Activated T-helper 1 cell treated with anti-CD3 and anti-CD28 coated beads, Interleukin-12 subunit alpha, Interleukin-12 subunit beta, Interleukin-2, Interleukin-4 antibody, amounts not matched to agents 30 ng/mL and 10 ng/mL and 1 ng/mL, durations not matched to agents 14 hours and 24 hours and 36 hours (primary cell): Measurements from ENCODE around the gene WFDC12. TPM values are rescaled to one million over a fixed set of nuclear protein-coding genes. Genes with fewer than 3 reads are reported as not detected.

ENCODE experiments used
- DNase-seq: peaks from one replicate; pipeline ENCODE4 v3.0.0; 2021; ENCODE audit warnings: low spot score
- H3K27ac Mint-ChIP-seq: one replicate; pipeline ENCODE4 v1.8.0; 2021; ENCODE audit warnings: mild to moderate bottlenecking, mixed read lengths
- H3K27me3 Mint-ChIP-seq: one replicate; pipeline ENCODE4 v1.8.0; 2022; ENCODE audit warnings: mild to moderate bottlenecking, moderate library complexity, mixed read lengths; ENCODE audit not compliant: insufficient read depth
- H3K36me3 Mint-ChIP-seq: one replicate; pipeline ENCODE4 v1.8.0; 2021; ENCODE audit warnings: low read depth, mixed read lengths
- H3K4me1 Mint-ChIP-seq: one replicate; pipeline ENCODE4 v1.8.0; 2021; ENCODE audit warnings: low read depth, mixed read lengths
- H3K4me3 Mint-ChIP-seq: one replicate; pipeline ENCODE4 v1.8.0; 2021; ENCODE audit warnings: mild to moderate bottlenecking, moderate library complexity, mixed read lengths
- H3K9me3 Mint-ChIP-seq: one replicate; pipeline ENCODE4 v1.8.0; 2021; ENCODE audit warnings: mixed read lengths
- intact Hi-C: fragments of 100-400 bp; cut with micrococcal nuclease; formaldehyde crosslinking; loops from one replicate; pipeline ENCODE4 v1.15.1; 2024
- total RNA-seq: library from RNA; stranded (reverse); gene quantifications from 2 replicates; pipeline ENCODE4 v1.2.3, GENCODE V29; 2022

WFDC12 gene
- total RNA-seq, 1 donor from 2014 or later, result not detected

DNA sequence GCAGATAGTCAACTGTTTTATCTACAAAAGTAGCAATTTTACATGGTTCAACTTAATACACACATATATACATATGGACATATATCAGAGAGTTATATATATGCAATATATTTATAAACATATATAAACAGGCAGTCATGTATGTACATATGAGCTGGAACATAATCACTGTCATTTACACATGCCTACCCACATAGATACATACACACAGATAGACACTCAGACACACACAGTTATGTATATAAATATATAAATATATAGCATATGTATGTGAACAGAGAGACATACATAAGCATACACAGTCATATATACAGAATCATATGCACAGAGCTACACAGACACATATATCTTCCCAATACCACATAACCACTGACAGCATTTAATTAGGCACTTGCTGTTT is 11.5 kb downstream of the WFDC12 start:
- Mint-ChIP-seq H3K9me3 (no peaks in the 10 kb centered on the region), H3K36me3 (no peaks in the 10 kb centered on the region), H3K4me3 (no peak overlapping the region), H3K4me1 (no peaks in the 10 kb centered on the region), H3K27ac (no peak overlapping the region), H3K27me3 (peaks cover 9% of the 10 kb centered on the region)
- intact Hi-C loops, result no loop called here
- DNase-seq, result no peak

DNA sequence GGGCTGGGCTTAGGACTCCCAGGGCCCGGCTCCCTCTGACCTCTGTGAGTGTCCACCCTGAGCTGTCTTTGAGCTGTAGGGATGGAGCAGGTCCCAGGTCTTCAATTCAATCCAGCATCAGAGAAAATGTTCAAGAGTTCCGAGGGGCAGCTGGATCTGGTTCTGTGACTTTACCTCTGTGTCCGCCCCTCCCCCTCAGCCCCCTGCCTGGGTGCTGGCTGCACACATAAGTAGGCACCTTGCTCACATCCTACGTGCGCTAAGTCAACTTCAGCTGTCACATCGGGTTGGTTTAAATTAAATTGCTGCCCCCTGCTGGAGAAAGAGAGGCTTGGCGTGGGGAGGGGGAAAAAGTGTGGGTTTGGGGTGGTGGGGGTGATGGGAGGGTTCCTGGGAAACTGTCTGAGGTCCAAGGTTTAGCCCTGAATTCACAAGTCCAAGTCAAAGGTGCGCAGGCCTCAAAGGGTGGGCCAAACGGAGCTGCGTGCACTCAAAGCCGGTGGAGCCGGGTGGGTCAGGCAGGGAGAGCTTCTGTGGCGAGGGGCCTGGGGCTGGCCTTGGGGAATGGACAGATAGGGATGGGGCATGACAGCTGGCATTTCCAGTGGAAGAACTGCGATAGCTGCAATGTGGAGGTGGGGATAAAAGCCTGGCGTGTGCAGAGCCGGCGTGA is 12.3 kb downstream of the WFDC12 start:
- H3K9me3 Mint-ChIP-seq, result no peaks in the 10 kb centered on the region
- no peaks in the 10 kb centered on the region for H3K4me1 Mint-ChIP-seq
- no peak overlapping the region for H3K4me3 Mint-ChIP-seq
- DNase-seq, result no peak
- no peaks in the 10 kb centered on the region for H3K36me3 Mint-ChIP-seq
- H3K27ac Mint-ChIP-seq, result no peak overlapping the region
- intact Hi-C loops, result no loop called here
- peaks cover 4% of the 10 kb centered on the region for H3K27me3 Mint-ChIP-seq

DNA sequence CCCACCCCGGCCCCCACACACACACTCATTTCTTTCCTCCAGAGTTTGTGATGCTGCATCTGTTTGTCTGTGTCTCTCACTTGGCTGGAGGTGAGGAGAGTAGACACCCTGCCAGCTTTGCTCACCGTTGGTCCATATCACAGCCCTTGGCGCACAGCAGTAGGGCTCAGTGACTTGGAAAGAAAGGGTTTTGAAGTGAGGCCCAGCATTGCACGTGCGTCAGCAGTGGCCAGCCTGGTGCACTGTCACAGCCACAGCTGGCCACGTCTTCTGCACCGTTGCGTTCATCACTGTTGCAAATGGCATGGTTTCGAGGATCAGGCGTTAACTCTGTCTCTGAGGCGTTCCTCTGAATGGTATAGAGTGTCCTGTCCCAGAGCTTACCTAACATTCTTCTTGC is 13.0 kb downstream of the WFDC12 start:
- Mint-ChIP-seq H3K27me3 (peaks cover 6% of the 10 kb centered on the region), H3K4me3 (no peak overlapping the region), H3K9me3 (no peaks in the 10 kb centered on the region), H3K36me3 (no peaks in the 10 kb centered on the region), H3K4me1 (no peaks in the 10 kb centered on the region), H3K27ac (no peak overlapping the region)
- intact Hi-C loops, result no loop called here
- no peak for DNase-seq

DNA sequence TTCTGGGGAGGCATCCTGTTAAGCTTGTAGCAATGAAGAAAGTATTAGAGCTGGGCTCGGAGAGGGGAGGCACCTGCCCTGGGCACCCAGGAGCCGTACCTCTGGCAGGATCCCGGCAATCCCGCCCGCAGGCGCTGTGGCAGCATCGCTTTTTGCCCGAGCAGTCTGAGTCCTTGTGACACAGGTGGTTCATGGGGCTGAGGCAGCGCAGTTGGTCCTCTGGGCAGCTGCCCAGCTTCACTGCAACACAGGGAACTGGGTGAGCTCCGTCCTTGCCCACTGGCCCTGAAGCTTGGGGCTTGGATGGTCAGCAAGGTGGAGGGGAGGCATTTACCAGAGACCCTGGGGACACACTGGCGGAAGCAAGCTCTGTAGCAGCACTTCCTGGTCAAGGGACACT is 14.0 kb downstream of the WFDC12 start:
- Mint-ChIP-seq H3K4me3 (no peak overlapping the region), H3K4me1 (no peaks in the 10 kb centered on the region), H3K36me3 (no peaks in the 10 kb centered on the region), H3K9me3 (no peaks in the 10 kb centered on the region), H3K27me3 (peaks cover 8% of the 10 kb centered on the region), H3K27ac (no peak overlapping the region)
- DNase-seq, result no peak
- intact Hi-C loops, result no loop called here

DNA sequence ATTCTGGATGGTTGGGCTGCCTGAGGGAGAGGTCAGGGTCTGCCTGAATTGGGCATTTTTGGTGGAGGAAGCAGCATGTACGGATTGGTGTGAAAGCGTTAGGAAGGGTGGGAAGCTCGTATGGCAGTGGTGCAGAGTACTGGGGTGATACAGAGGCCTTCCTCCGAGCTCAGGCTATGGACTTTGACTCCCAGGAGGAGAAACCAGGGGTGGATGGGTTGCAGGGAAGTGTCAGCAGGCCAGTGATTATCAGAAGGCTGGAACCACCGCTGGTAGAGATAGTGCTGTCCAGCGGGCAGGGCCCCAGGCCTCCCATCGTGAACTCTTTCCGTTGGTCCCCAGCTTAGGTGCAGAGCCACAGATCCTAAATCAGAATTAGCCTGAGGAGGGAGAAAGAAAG is 14.6 kb downstream of the WFDC12 start:
- intact Hi-C loops, result no loop called here
- Mint-ChIP-seq H3K4me3 (no peak overlapping the region), H3K27ac (no peak overlapping the region), H3K9me3 (no peaks in the 10 kb centered on the region), H3K4me1 (no peaks in the 10 kb centered on the region), H3K27me3 (peaks cover 9% of the 10 kb centered on the region), H3K36me3 (no peaks in the 10 kb centered on the region)
- DNase-seq, result no peak

DNA sequence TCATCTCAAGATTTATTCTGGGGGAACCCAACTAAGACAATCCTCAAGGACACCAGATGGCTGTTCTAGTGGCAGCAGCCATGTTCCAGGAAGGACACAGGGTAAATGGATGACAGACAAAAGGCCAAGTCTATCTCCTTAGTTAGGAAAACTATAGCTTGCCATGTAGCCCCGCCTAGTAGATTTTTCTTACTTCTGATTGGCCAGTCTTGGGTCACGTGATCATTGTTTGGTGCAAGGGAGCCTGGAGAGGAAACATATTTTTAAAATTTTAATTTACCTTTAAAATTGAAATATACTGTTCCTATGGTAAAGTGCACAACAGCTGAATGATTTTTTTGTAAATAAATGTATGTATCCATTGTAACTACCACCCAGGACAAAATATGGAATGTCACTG is 18.9 kb downstream of the WFDC12 start:
- H3K4me1 Mint-ChIP-seq, result no peaks in the 10 kb centered on the region

DNA sequence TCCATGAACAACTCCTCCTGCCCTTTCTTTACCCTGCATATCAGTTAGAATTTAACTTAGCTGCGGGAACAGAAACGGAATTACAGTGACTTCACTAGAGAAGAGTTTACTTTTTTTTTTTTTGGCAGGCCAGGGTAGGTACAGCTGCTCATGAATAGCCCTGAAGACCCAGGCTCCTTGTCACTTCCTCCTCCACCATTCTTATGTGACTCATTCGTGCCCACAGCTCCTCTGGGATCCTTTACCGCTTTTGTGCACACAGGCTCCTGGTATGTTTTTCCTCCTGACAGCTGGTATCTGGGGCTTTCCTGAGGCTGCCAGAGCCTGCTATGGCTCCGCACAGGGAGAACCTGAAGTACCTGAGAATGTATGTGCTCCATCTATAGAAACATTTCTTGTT is 19.5 kb downstream of the WFDC12 start:
- Mint-ChIP-seq H3K4me1 (no peaks in the 10 kb centered on the region), H3K36me3 (peaks cover under 1% of the 10 kb centered on the region), H3K9me3 (no peaks in the 10 kb centered on the region), H3K27me3 (peaks cover 26% of the 10 kb centered on the region), H3K27ac (no peak overlapping the region), H3K4me3 (no peak overlapping the region)
- DNase-seq, result no peak
- intact Hi-C loops, result no loop called here

More for the DNA sequence above, 18.9 kb downstream of the WFDC12 start:
- intact Hi-C loops, result no loop called here
- H3K4me3 Mint-ChIP-seq, result no peak overlapping the region
- DNase-seq, result no peak
- H3K36me3 Mint-ChIP-seq, result no peaks in the 10 kb centered on the region
- H3K9me3 Mint-ChIP-seq, result no peaks in the 10 kb centered on the region
- no peak overlapping the region for H3K27ac Mint-ChIP-seq
- H3K27me3 Mint-ChIP-seq, result peaks cover 21% of the 10 kb centered on the region

DNA sequence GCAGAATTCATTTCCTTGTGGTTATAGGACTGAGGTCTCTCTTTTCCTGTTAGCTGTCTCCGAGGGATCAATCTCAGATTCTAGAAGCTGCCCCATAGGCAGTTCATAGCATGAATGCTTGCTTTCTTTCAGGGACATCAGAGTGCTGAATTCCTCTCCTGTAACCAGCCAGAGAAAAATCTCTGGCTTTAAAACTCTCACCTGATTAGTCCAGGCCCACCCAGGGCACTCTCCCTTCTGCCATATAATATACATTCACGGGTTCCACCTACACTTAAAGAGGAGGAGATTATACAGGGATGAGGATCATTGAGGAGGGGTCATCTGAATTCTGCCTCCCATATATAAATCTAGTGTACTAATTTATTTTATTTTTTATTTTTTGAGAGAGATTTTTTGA is 21.2 kb downstream of the WFDC12 start:
- intact Hi-C loops, result no loop called here
- peaks cover 2% of the 10 kb centered on the region for H3K36me3 Mint-ChIP-seq
- H3K9me3 Mint-ChIP-seq, result no peaks in the 10 kb centered on the region
- DNase-seq, result no peak
- H3K27me3 Mint-ChIP-seq, result peaks cover 40% of the 10 kb centered on the region
- H3K27ac Mint-ChIP-seq, result no peak overlapping the region
- H3K4me1 Mint-ChIP-seq, result no peaks in the 10 kb centered on the region
- no peak overlapping the region for H3K4me3 Mint-ChIP-seq

DNA sequence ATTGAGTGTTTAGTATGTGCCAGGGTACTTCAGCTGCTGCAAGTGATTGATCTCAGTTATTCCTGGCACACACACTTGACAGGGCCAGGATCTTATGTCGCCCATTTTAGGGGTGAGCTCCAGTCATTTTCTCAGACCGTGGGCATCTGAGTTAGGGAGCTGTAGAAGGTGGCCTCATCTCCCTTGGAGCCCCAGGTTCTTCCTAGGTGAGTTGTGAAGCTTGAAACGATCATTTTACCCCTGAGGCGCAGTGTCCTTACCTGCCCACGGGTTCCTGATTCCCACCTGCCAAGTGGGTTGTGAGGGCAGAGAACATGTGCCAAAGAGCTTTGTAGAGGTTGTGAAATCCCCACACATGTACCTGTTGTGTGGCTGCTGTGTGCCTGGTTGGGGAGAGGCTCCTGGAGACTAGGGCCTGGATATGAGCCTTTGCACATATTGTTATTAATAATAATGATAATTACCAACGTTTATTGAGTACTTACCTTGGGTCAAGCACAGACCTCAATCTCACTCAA is 22.9 kb downstream of the WFDC12 start:
- H3K4me3 Mint-ChIP-seq, result no peak overlapping the region
- peaks cover 47% of the 10 kb centered on the region for H3K27me3 Mint-ChIP-seq
- H3K9me3 Mint-ChIP-seq, result no peaks in the 10 kb centered on the region
- intact Hi-C loops, result no loop called here
- peaks cover 4% of the 10 kb centered on the region for H3K4me1 Mint-ChIP-seq
- H3K27ac Mint-ChIP-seq, result no peak overlapping the region
- DNase-seq, result no peak
- H3K36me3 Mint-ChIP-seq, result peaks cover 2% of the 10 kb centered on the region

DNA sequence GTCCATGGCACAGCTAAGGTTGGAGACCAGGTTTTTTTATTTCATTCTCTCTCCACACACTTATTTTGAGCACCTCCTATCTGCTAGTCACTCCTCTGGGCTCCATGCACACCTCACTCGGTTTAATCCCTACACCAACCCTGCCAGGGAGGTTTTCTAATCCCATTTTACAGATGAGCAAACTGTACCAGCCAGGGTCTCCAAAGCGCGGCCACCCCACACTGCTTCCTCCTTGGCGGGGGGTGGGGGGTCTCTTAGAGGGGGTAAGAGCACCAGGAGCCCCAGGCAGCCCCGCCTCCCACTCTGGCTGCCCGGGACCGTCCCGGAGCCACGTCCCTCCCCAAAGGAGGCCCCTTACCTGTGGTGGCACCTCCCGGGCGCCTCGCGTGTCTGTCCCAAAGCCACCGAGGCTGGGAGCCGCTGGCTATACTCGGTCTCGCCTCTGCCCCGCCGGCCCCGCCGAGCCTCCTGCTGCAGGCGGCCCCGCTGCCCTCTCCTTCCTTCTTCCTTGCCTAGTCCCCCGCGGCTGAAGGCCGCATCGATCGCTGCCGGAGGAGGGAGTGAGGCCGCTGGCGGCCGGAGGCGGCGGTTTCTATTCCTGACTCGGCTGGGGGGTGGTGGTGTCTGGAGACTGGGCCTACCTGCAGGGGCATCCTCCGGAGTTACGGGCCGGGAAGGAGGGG is 23.6 kb downstream of the WFDC12 start, which contains the start of gene KCNS1:
Gene KCNS1, minus strand, starts transcription at position 565 of the 683 bp plus-strand sequence. CDS start 1,891 bp downstream, outside the sequence.
- Mint-ChIP-seq H3K27me3 (peaks cover 48% of the 10 kb centered on the region), H3K9me3 (no peaks in the 10 kb centered on the region), H3K4me3 (no peak within 1 kb of the TSS), H3K4me1 (peaks cover 7% of the 10 kb centered on the region), H3K36me3 (peaks cover 2% of the 10 kb centered on the region), H3K27ac (no peak within 1 kb of the TSS)
- intact Hi-C loops, result no loop called here
- no peak for DNase-seq

DNA sequence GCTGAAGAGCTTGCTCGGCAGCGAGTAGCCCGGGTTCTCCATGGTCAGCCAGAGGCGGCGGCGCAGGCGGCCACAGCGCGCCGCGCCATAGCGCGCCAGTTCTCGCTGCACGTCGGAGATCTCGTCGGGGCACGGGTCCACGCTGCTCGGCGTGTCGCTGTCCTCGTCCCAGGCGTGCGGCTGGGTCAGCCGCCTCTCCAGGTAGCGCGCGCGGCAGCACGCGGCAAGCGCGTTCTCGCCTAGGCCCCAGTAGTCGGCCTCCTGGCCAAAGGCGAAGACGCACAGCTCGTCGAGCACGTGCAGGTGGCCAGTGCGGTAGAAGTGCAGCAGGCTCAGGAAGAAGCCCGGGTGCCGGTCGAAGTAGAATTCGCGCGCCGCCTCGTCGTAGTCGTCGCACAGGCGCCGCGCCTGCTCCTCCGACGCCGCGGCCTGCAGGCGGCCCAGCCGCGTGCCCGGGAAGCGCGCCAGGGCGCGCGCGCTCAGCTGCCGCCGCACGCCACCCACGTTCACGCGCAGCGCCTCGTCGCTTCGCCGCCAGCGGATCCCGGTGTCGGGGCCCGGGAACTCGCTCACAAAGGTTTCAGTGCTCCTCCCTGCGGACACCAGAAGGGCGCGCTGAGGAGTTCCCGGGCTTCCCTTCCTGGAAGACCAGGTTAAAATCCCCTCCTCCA is 26.0 kb downstream of the WFDC12 start:
- peaks cover 8% of the 10 kb centered on the region for H3K4me1 Mint-ChIP-seq
- H3K27me3 Mint-ChIP-seq, result peaks cover 45% of the 10 kb centered on the region
- peaks cover 2% of the 10 kb centered on the region for H3K36me3 Mint-ChIP-seq
- no peak for DNase-seq
- H3K4me3 Mint-ChIP-seq, result no peak overlapping the region
- intact Hi-C loops, result loop anchor here (5.0 to 10.0 kb wide), 2 partner anchors 186 to 413 kb away; partner anchors contain the start of gene PABPC1L
- no peak overlapping the region for H3K27ac Mint-ChIP-seq
- no peaks in the 10 kb centered on the region for H3K9me3 Mint-ChIP-seq

DNA sequence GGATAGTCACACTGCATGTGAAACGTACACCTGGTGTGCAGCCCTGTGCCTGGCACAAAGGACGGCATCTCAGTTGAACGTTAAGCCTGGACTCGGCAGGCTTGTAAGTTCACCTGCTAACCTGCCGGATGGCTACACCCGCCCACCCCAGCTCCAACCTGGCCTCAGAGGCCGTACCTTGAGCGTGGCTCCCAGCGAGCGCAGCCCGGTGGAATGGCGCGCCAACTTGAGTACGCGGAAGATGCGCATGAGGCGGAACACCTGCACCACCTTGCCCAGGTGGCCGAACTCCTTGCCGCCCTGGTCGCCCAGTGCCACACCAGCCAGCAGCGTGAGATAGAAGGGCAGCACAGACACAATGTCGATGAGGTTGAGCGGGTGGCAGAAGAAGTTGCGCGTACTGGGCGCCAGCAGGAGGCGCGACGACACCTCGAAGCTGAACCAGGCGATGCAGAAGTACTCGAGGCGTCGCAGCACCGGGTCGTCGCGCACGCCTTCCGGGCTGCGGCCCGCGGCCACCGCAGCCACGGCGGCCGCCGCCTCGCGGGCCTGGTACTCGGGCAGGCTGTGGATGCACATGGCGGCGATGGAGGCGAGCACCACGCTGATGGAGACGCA is 26.7 kb downstream of the WFDC12 start:
- peaks cover 2% of the 10 kb centered on the region for H3K36me3 Mint-ChIP-seq
- H3K4me1 Mint-ChIP-seq, result peaks cover 8% of the 10 kb centered on the region
- intact Hi-C loops, result loop anchor here (1.0 to 10.0 kb wide), 5 partner anchors 17 to 413 kb away; partner anchors contain the start of genes PABPC1L and STK4
- peak; percentile 19 for DNase-seq
- H3K27ac Mint-ChIP-seq, result peak overlapping the region; percentile 29
- no peaks in the 10 kb centered on the region for H3K9me3 Mint-ChIP-seq
- H3K4me3 Mint-ChIP-seq, result peak overlapping the region; percentile 47
- H3K27me3 Mint-ChIP-seq, result peaks cover 45% of the 10 kb centered on the region
